DND-41 (cell line): ENCODE data around the gene NFASC.

Experiments
- ATAC-seq: fragments of 200-7000 bp; cut with Tn5 transposase; 3 replicates; pipeline ENCODE4 v1.9.1; 2021; ENCODE audit warnings: low read depth; ENCODE audit not compliant: insufficient read depth
- DNase-seq: peaks from one replicate; pipeline ENCODE4 v3.0.0-alpha.2; 2020
- H2AFZ ChIP-seq: 2 replicates; pipeline ENCODE4 v1.6.0; 2012; ENCODE audit warnings: low read depth, low read length
- H3K27ac ChIP-seq: 2 replicates; pipeline ENCODE4 v1.5.1; 2012; ENCODE audit warnings: low read length, inconsistent platforms
- H3K27me3 ChIP-seq: fragments of 200-600 bp; sonication (generic); 2 replicates; pipeline ENCODE4 v1.6.0; 2012; ENCODE audit warnings: low read length, mild to moderate bottlenecking, inconsistent platforms; ENCODE audit not compliant: insufficient read depth, poor library complexity
- H3K36me3 ChIP-seq: 2 replicates; pipeline ENCODE4 v1.5.1; 2012; ENCODE audit warnings: low read length, inconsistent platforms; ENCODE audit not compliant: insufficient read depth
- H3K4me1 ChIP-seq: 2 replicates; pipeline ENCODE4 v1.5.1; 2012; ENCODE audit warnings: mild to moderate bottlenecking, low read length; ENCODE audit not compliant: insufficient read depth
- H3K4me2 ChIP-seq: 2 replicates; pipeline ENCODE4 v1.6.0; 2012; ENCODE audit warnings: mild to moderate bottlenecking, moderate library complexity, low read length, inconsistent platforms; ENCODE audit not compliant: insufficient read depth
- H3K4me3 ChIP-seq, 2 experiments: fragments of 200-600 bp in 1 of 2; shearing (Covaris generic) in 1 of 2; 2 replicates each; pipeline ENCODE4 v1.5.1; 2012 to 2016; ENCODE audit warnings: inconsistent platforms in 2 of 2, low read length in 2 of 2, mild to moderate bottlenecking in 2 of 2, low read depth in 1 of 2, moderate library complexity in 1 of 2
- H3K79me2 ChIP-seq: 2 replicates; pipeline ENCODE4 v1.6.0; 2012; ENCODE audit warnings: low read length, inconsistent platforms; ENCODE audit not compliant: insufficient read depth
- H3K9ac ChIP-seq: 2 replicates; pipeline ENCODE4 v1.6.0; 2012; ENCODE audit warnings: low read depth, mild to moderate bottlenecking, inconsistent platforms, low read length, moderate library complexity
- H3K9me3 ChIP-seq: 2 replicates; pipeline ENCODE4 v1.5.1; 2012; ENCODE audit warnings: low read length, moderate library complexity, mild to moderate bottlenecking, inconsistent platforms; ENCODE audit not compliant: insufficient read depth, severe bottlenecking
- H4K20me1 ChIP-seq: 2 replicates; pipeline ENCODE4 v1.6.0; 2012; ENCODE audit warnings: low read length; ENCODE audit not compliant: insufficient read depth
- EZH2 ChIP-seq: IDR thresholded peaks from 3 replicates; pipeline ENCODE4 v1.6.1; 2012; ENCODE audit warnings: borderline replicate concordance, low read depth, mild to moderate bottlenecking, moderate library complexity, low read length, inconsistent platforms; ENCODE audit not compliant: severe bottlenecking
- TF ChIP-seq, protein P1 (sequence below): IDR thresholded peaks from 2 replicates; pipeline ENCODE4 v1.5.1; 2012; ENCODE audit warnings: borderline replicate concordance, low read length, moderate library complexity, mild to moderate bottlenecking; ENCODE audit not compliant: poor library complexity, severe bottlenecking; ENCODE audit errors: extremely low read depth

NFASC gene

DNA sequence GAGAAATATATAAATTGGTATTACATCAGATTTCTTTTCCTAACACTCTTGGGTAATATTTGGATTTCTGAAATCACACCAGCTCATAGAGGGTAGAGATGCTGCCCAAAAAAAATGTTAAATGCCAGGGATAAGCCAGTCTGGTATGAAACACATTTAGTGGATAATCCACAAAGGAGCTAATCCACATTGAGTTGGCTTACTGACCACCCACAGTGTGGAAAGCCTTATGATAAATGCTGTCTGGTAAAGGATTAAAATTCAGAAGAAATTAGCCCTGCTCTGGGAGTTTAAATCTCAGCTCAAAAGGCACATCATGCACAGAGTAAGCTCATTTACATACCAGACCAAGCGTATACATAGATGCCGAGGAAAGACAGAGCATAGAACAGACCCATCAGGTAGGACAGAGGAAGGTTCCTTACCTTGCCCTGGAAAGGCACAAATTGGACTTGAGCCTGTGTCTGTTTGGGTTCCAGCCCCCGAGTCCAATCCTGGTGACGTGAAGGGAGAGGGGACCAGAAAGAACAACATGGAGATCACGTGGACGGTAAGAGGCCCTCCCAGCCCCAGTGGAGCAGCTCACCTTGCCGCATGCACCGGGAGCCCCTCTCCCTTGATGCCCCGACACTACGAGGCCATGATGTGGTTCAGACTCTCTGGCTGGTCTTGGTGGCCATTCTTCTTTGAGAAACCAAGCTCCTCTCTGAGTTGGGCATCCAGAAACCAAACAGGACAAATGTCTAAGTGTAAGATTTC, 109.4 kb downstream of the NFASC start:
- DNase-seq = no peak
- no peak overlapping the region for H3K4me2 ChIP-seq
- no peak for TF ChIP-seq EZH2
- TF ChIP-seq, protein P1, sequence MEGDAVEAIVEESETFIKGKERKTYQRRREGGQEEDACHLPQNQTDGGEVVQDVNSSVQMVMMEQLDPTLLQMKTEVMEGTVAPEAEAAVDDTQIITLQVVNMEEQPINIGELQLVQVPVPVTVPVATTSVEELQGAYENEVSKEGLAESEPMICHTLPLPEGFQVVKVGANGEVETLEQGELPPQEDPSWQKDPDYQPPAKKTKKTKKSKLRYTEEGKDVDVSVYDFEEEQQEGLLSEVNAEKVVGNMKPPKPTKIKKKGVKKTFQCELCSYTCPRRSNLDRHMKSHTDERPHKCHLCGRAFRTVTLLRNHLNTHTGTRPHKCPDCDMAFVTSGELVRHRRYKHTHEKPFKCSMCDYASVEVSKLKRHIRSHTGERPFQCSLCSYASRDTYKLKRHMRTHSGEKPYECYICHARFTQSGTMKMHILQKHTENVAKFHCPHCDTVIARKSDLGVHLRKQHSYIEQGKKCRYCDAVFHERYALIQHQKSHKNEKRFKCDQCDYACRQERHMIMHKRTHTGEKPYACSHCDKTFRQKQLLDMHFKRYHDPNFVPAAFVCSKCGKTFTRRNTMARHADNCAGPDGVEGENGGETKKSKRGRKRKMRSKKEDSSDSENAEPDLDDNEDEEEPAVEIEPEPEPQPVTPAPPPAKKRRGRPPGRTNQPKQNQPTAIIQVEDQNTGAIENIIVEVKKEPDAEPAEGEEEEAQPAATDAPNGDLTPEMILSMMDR = no peak
- H3K9ac ChIP-seq = no peak overlapping the region
- no peaks in the 10 kb centered on the region for H3K4me1 ChIP-seq
- ATAC-seq = no peak
- no peak overlapping the region for H3K4me3 ChIP-seq
- H3K27me3 ChIP-seq = peaks cover 13% of the 10 kb centered on the region
- peaks cover 12% of the 10 kb centered on the region for H4K20me1 ChIP-seq
- H3K9me3 ChIP-seq = no peaks in the 10 kb centered on the region
- no peaks in the 10 kb centered on the region for H3K36me3 ChIP-seq
- H3K27ac ChIP-seq = no peak overlapping the region
- H3K79me2 ChIP-seq = no peaks in the 10 kb centered on the region
- no peak overlapping the region for H2AFZ ChIP-seq

DNA sequence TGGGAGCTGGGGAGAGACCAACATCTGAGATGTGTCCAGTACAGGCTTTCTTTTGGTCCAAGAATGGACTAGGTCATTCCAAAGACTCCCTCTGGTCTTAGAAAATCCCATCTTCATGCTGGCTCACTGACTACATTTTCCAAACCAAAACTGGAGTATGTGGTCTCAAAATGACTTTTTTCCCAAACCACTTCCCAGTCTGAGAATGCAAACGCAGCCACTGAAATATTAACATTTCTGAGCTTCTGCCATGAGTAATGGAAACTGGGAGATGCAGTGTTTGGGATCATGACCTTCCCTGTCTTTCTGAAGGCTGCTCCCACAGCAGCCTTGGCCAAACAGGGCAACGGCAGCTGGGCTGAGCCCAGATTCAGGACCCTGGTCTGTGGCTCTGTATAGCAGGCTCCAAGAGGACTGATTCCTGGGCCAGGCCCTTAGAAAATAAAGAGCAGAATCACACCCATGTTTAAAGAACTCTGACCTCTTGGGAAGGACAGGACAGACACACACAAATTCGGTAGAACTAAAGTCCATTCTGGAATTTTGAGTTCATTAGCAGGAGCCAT, 110.3 kb downstream of the NFASC start:
- Histone ChIP-seq H3K4me2 (no peak overlapping the region), H3K27ac (no peak overlapping the region), H3K36me3 (no peaks in the 10 kb centered on the region), H4K20me1 (peaks cover 12% of the 10 kb centered on the region), H3K4me1 (no peaks in the 10 kb centered on the region), H3K79me2 (no peaks in the 10 kb centered on the region), H2AFZ (no peak overlapping the region), H3K4me3 (no peak overlapping the region), H3K27me3 (peaks cover 19% of the 10 kb centered on the region), H3K9ac (no peak overlapping the region), H3K9me3 (no peaks in the 10 kb centered on the region)
- DNase-seq (no peak), ATAC-seq (no peak)
- TF ChIP-seq, protein P1 = no peak
- TF ChIP-seq EZH2 = no peak

DNA sequence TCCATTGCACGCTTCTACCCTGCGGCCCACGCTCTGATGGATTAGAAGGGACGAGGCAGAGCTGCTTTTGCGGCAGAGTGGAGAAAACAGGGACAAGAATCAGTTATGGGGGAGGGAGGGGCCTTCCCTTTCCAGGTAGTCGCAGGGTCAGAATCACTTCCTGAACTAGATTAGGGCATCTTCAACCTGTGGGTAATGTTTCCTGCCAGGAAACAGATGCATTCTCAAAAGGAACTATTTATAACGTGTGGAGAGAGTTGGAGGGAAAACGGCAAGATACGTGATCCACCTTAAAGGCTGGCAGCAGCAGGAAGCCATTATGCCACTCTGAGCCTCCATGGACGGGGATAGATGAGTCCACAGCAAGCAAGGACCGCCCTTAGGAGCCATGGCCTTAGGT, 112.5 kb downstream of the NFASC start:
- DNase-seq (no peak), ATAC-seq (no peak)
- H3K27me3 ChIP-seq = peaks cover 19% of the 10 kb centered on the region
- H3K4me3 ChIP-seq = no peak overlapping the region
- no peaks in the 10 kb centered on the region for H3K9me3 ChIP-seq
- TF ChIP-seq EZH2 = no peak
- TF ChIP-seq, protein P1 = no peak
- H3K27ac ChIP-seq = no peak overlapping the region
- no peaks in the 10 kb centered on the region for H3K79me2 ChIP-seq
- H4K20me1 ChIP-seq = peaks cover 8% of the 10 kb centered on the region; the same call in 1 of the 2 replicates
- no peaks in the 10 kb centered on the region for H3K36me3 ChIP-seq
- no peak overlapping the region for H3K9ac ChIP-seq
- H2AFZ ChIP-seq = no peak overlapping the region
- no peaks in the 10 kb centered on the region for H3K4me1 ChIP-seq
- no peak overlapping the region for H3K4me2 ChIP-seq
